ENCODE measurements around the gene FILIP1L. TPM values are rescaled to one million over a fixed set of nuclear protein-coding genes. Genes with fewer than 3 reads are reported as not detected.

FILIP1L gene
- total and polyA plus RNA-seq, 2 of the 13 experiments (the other 11 are each of a cell fraction or from before 2014, with no cell fraction given): 8.1 to 187 TPM

DNA sequence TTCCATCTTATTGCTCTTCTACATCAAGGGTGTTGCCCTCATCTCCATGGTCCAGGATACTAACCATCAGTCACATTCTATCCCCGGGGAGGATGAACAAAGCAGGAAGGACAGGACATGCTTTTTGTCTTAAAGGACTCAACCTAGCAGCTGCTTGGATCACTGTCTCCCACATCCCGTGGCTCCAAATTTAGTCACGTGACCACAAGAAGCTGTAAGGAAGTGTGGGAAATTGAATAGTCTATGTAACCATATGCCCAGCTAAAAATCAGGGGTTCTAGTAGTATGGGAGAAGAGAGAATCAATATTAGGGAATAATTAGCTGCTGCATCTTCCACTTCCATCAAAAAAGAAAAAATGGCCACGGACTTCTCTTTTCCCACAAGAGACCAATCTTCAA is 314.9 kb downstream of the FILIP1L start:
- in situ Hi-C loops (cut with HindIII; ENCODE audit: extremely low pct_ligation_motif_present, low pct_unique_long_range_greater_than_20kb): no loop called here
- H3K4me1 ChIP-seq (ENCODE audit: insufficient read depth, low read length): no peaks in the 10 kb centered on the region
- ATAC-seq (no peak), FAIRE-seq (no peak), DNase-seq (ENCODE audit: low spot score) (no peak)
- H4K20me1 ChIP-seq (ENCODE audit: insufficient read depth, low read length): no peaks in the 10 kb centered on the region
- H3K27me3 ChIP-seq (ENCODE audit: control insufficient read depth in 1 of 2, insufficient read depth in 2 of 2, low read length in 2 of 2): no peaks in the 10 kb centered on the region; a peak in 1 of 5 replicates
- no peak overlapping the region for H3K27ac ChIP-seq (ENCODE audit: extremely low read length, insufficient read depth, low read length)
- peaks cover 3% of the 10 kb centered on the region; the same call in 1 of the 2 replicates for H3K9me3 ChIP-seq (ENCODE audit: low read length)
- no peak overlapping the region for H2AFZ ChIP-seq (ENCODE audit: low read length)
- H3K9ac ChIP-seq (ENCODE audit: insufficient read depth, low read depth, low read length): no peak overlapping the region
- WGBS (ENCODE audit: low lambda C conversion rate): under 1% methylated on average over 4 of the region's 4 CpGs
- BruUV-seq (replicated peaks): no TSS peak
- H3K36me3 ChIP-seq (replicated peaks in 1 of 2; ENCODE audit: control insufficient read depth in 1 of 2, insufficient read depth in 2 of 2, low read length in 2 of 2): no peaks in the 10 kb centered on the region
- intact Hi-C loops (cut with micrococcal nuclease; ENCODE audit: unreplicated experiment): no loop called here
- CTCF ChIA-PET (ENCODE audit: low intra/inter-chr PET ratio, low total read pairs): no interaction called here
- H3K4me3 ChIP-seq (replicated peaks in 1 of 3; ENCODE audit: insufficient read depth in 1 of 3, low read depth in 2 of 3, low read length in 3 of 3): no peak overlapping the region
- TF ChIP-seq DNMT1 (CRISPR knock-in tag; IDR thresholded peaks at IDR 0.05): no peak
- TF ChIP-seq SRSF1 (optimal IDR thresholded peaks at IDR 0.05; ENCODE audit: low read depth, low read length): no peak
- no peak for TF ChIP-seq MEF2D (CRISPR knock-in tag; IDR thresholded peaks at IDR 0.05)
- no peak for TF ChIP-seq ZBTB1 (CRISPR knock-in tag; IDR thresholded peaks at IDR 0.05; ENCODE audit: borderline replicate concordance)
- TF ChIP-seq ZBTB2 (CRISPR knock-in tag; IDR thresholded peaks at IDR 0.05; ENCODE audit: low read depth): no peak
- TF ChIP-seq RAD51 (IDR thresholded peaks at IDR 0.05; ENCODE audit: borderline replicate concordance): peak; percentile 87
- no peak for TF ChIP-seq ZKSCAN1 (IDR thresholded peaks at IDR 0.05; ENCODE audit: low read length)
- TF ChIP-seq, protein P1, sequence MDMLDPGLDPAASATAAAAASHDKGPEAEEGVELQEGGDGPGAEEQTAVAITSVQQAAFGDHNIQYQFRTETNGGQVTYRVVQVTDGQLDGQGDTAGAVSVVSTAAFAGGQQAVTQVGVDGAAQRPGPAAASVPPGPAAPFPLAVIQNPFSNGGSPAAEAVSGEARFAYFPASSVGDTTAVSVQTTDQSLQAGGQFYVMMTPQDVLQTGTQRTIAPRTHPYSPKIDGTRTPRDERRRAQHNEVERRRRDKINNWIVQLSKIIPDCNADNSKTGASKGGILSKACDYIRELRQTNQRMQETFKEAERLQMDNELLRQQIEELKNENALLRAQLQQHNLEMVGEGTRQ (IDR thresholded peaks at IDR 0.05; ENCODE audit: low read depth, low read length): peak; percentile 78
- TF ChIP-seq, protein P1 (CRISPR knock-in tag; IDR thresholded peaks at IDR 0.05; ENCODE audit: borderline replicate concordance): no peak
- TF ChIP-seq CENPX (CRISPR knock-in tag; IDR thresholded peaks at IDR 0.05): no peak
- POLR2A ChIA-PET: no interaction called here
- no peak overlapping the region for H3K4me2 ChIP-seq (ENCODE audit: low read depth, low read length)
- H3K79me2 ChIP-seq (ENCODE audit: insufficient read depth, low read length): no peaks in the 10 kb centered on the region

All from HepG2 (cell line).